Testis (tissue), 3 donors: ENCODE measurements around the gene RMDN2. TPM values are rescaled to one million over a fixed set of nuclear protein-coding genes. Genes with fewer than 3 reads are reported as not detected.
"Not testable (repeated sequence)": the region's sequence is repeated elsewhere in the genome, so short reads cannot be mapped to it uniquely, and the experiment has no call there.

Experiments used
- DNase-seq: peaks from one replicate; pipeline ENCODE4 v3.0.0-alpha.2; 2019
- H3K27ac ChIP-seq, 2 donors: fragments of 200-600 bp; sonication (generic); one replicate each; pipeline ENCODE4 v1.5.1; 2019
- H3K27me3 ChIP-seq: fragments of 200-600 bp; sonication (generic); one replicate; pipeline ENCODE4 v1.5.1; 2019
- H3K36me3 ChIP-seq: fragments of 200-600 bp; sonication (generic); one replicate; pipeline ENCODE4 v1.5.1; 2017; ENCODE audit warnings: low read depth; ENCODE audit errors: missing control alignments
- H3K4me1 ChIP-seq: fragments of 200-600 bp; sonication (generic); one replicate; pipeline ENCODE4 v1.5.1; 2019
- H3K4me3 ChIP-seq, 2 donors: fragments of 200-600 bp; sonication (generic); one replicate each; pipeline ENCODE4 v1.5.1; 2017 to 2019
- H3K9me3 ChIP-seq: fragments of 200-600 bp; sonication (generic); one replicate; pipeline ENCODE4 v1.5.1; 2017
- POLR2A ChIP-seq: fragments of 450-650 bp; IDR thresholded peaks from one replicate; pipeline ENCODE4 v1.6.1; 2017; ENCODE audit warnings: antibody characterized with exemption, mild to moderate bottlenecking, moderate library complexity
- WGBS, 2 donors: methylation state at CpG; one replicate each; pipeline ENCODE4 v1.1.5; 2018; 5-methylcytosine and 5-hydroxymethylcytosine counted together
- intact Hi-C: fragments of 100-400 bp; cut with DNase I; formaldehyde crosslinking; loops from one replicate; pipeline ENCODE4 v1.15.1; 2023; ENCODE audit warnings: low total_unique reads
- polyA plus RNA-seq: library from polyadenylated mRNA; stranded (reverse); fragments of 350-450 nt; fragmentation: Illumina TruSeq; extraction: RNeasy Lipid Tissue Mini Kit (QIAGEN cat#74804); gene quantifications from one replicate; pipeline ENCODE4 v1.2.3, GENCODE V29; 2014; ENCODE audit warnings: low read depth, low replicate concordance; ENCODE audit not compliant: insufficient read depth
- total RNA-seq, 2 donors: library from RNA; depleted of rRNA; stranded (reverse); fragments of >200 nt; gene quantifications; one replicate each; pipeline ENCODE4 v1.2.3, GENCODE V29; 2016
- TF ChIP-seq, protein P1 (sequence below), 3 experiments: fragments of 450-650 bp in 2 of 3; fragments of 200-600 bp in 1 of 3; sonication (generic) in 1 of 3; IDR thresholded peaks; one replicate each; pipeline ENCODE4 v1.5.1; 2016 to 2019; ENCODE audit warnings: antibody characterized with exemption in 3 of 3, mild to moderate bottlenecking in 2 of 3, moderate library complexity in 1 of 3

RMDN2 gene
- total and polyA plus RNA-seq, 3 donors from 2014 or later, result 22.8 to 34.9 (median 31.6) TPM

DNA sequence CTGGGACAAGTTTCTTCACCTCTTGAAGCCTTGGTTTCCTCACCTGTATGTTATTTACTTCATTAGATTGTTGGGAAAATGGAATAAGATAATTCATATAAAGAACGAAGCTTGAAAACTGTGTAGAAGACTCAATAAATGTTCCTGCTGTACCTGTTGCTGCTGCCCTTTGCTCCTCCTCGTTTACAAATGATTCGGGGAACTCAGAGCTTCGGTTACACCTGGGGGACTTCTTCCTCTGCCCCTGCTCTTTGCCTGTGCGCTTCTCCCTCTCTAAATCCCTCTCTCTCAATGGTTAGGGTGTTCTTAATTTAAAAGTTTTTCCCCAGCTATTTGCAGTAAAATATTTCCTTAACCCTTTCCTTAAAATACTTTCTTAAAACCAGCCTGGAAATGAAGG, 3.3 kb upstream of the RMDN2 start:
- TF ChIP-seq POLR2A, result no peak
- TF ChIP-seq, protein P1, sequence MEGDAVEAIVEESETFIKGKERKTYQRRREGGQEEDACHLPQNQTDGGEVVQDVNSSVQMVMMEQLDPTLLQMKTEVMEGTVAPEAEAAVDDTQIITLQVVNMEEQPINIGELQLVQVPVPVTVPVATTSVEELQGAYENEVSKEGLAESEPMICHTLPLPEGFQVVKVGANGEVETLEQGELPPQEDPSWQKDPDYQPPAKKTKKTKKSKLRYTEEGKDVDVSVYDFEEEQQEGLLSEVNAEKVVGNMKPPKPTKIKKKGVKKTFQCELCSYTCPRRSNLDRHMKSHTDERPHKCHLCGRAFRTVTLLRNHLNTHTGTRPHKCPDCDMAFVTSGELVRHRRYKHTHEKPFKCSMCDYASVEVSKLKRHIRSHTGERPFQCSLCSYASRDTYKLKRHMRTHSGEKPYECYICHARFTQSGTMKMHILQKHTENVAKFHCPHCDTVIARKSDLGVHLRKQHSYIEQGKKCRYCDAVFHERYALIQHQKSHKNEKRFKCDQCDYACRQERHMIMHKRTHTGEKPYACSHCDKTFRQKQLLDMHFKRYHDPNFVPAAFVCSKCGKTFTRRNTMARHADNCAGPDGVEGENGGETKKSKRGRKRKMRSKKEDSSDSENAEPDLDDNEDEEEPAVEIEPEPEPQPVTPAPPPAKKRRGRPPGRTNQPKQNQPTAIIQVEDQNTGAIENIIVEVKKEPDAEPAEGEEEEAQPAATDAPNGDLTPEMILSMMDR (IDR thresholded peaks at IDR 0.05), result no peak
- Histone ChIP-seq H3K36me3 (no peaks in the 10 kb centered on the region), H3K27ac (no peak overlapping the region), H3K4me3 (no peak overlapping the region), H3K27me3 (no peaks in the 10 kb centered on the region), H3K9me3 (no peaks in the 10 kb centered on the region), H3K4me1 (peaks cover 3% of the 10 kb centered on the region)
- no peak for DNase-seq
- intact Hi-C loops, result no loop called here
- WGBS, 2 donors, result 61 to 63% methylated on average over 5 of the region's 5 CpGs

DNA sequence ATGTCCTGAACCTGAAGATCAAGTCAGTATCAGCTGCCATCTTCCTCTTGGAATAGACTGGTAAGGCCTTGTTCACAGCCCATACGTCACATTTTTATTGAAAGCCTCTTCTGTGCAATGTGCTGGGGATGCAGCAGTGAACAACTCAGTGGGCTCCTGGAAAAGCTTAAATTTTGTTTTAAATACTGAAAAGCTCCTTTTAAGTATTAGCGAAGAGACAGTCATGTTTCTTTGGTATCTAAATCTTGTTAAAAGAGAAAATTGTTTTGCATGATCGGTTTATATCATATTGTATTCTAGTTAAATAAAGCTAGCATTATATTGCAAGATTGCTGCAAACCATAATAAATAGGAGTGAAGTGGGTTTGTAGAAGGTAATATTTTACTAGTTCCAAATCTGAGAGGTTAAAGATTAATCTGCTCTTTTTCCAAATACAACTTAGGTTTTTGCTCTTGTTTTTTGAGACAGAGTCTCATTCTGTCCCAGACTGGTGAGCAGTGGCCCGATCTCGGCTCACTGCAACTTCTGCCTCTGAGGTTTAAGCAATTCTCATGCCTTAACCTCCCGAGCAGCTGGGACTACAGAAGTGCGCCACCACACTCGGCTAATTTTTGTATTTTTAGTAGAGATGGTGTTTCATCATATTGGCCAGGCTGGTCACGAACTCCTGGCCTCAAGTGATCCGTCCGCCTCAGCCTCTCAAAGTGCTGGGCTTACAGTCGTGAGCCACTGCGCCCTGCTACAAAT, 1.6 kb upstream of the RMDN2 start:
- TF ChIP-seq, protein P1 (IDR thresholded peaks at IDR 0.05), result no peak
- no peak for TF ChIP-seq POLR2A
- no peaks in the 10 kb centered on the region for H3K36me3 ChIP-seq
- H3K27ac ChIP-seq, result no peak overlapping the region
- DNase-seq, result no peak
- no peak overlapping the region for H3K4me3 ChIP-seq
- peaks cover 3% of the 10 kb centered on the region for H3K4me1 ChIP-seq
- WGBS, 2 donors, result 58 to 64% methylated on average over 13 of the region's 13 CpGs
- H3K9me3 ChIP-seq, result no peaks in the 10 kb centered on the region
- intact Hi-C loops, result no loop called here
- no peaks in the 10 kb centered on the region for H3K27me3 ChIP-seq

- H3K27me3 ChIP-seq, result no peaks in the 10 kb centered on the region
Observed at GRCh38 chr2:37926635-37927034, 1.5 kb downstream of the RMDN2 start.

DNA sequence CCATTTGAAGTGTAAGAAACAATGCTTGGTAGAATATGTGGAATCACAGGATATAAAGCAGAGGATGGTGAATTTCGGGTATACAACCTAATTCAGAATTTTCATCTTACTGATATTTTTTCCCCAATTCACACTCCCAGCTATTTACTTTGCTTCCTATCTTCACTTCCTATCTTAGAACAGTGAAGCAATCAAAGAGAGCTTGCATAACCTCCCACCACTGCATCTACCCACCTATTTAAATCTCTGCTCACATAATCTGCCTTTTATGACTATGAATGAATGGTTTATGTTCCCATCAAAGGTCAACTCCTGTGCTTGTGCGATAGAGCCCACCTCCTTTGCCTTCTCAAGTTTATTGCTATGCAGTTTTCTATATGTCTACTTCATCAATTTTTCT, 3.3 kb downstream of the RMDN2 start:
- intact Hi-C loops, result no loop called here
- H3K27me3 ChIP-seq, result no peaks in the 10 kb centered on the region
- DNase-seq, result no peak
- H3K4me1 ChIP-seq, result peaks cover 3% of the 10 kb centered on the region
- H3K9me3 ChIP-seq, result no peaks in the 10 kb centered on the region
- no peak for TF ChIP-seq POLR2A
- TF ChIP-seq, protein P1 (IDR thresholded peaks at IDR 0.05), result no peak
- H3K27ac ChIP-seq, result no peak overlapping the region
- no peak overlapping the region for H3K4me3 ChIP-seq
- 85 to 88% methylated on average over 2 of the region's 2 CpGs for WGBS, 2 donors
- H3K36me3 ChIP-seq, result no peaks in the 10 kb centered on the region

More at GRCh38 chr2:37926635-37927034, 1.5 kb downstream of the RMDN2 start:
- Histone ChIP-seq H3K36me3 (no peaks in the 10 kb centered on the region), H3K27ac (peak overlapping the region in 1 of 2 donors; percentile 95), H3K4me3 (no peak overlapping the region), H3K9me3 (no peaks in the 10 kb centered on the region), H3K4me1 (peaks cover 3% of the 10 kb centered on the region)
- WGBS, 2 donors, result 74 to 91% methylated on average over 6 of the region's 6 CpGs
- DNase-seq, result no peak
- intact Hi-C loops, result no loop called here
- TF ChIP-seq, protein P1 (IDR thresholded peaks at IDR 0.05), result no peak
- TF ChIP-seq POLR2A, result no peak

GRCh38 chr2:37930392-37930791, 5.3 kb downstream of the RMDN2 start:
- H3K4me3 ChIP-seq, H3K4me1 ChIP-seq, DNase-seq, H3K36me3 ChIP-seq, H3K27me3 ChIP-seq, H3K27ac ChIP-seq, H3K9me3 ChIP-seq, intact Hi-C loops: not testable (repeated sequence)
- 86 to 91% methylated on average over 5 of the region's 5 CpGs for WGBS, 2 donors

- no CpG with 5 or more reads among the region's 28 CpGs for WGBS, 2 donors
- intact Hi-C loops, H3K4me3 ChIP-seq, H3K9me3 ChIP-seq, H3K36me3 ChIP-seq, DNase-seq, H3K27ac ChIP-seq, H3K4me1 ChIP-seq, H3K27me3 ChIP-seq: not testable (repeated sequence)
Observed at GRCh38 chr2:37932873-37933272, 7.8 kb downstream of the RMDN2 start.
